GM21390 (cell line): ENCODE measurements around the gene PAIP2B.
A peak's percentile ranks its signal among the peaks of the same experiment; 100 is the strongest.
"Not testable (repeated sequence)": the region's sequence is repeated elsewhere in the genome, so short reads cannot be mapped to it uniquely, and the experiment has no call there.

ENCODE experiments used
- ATAC-seq: cut with Tn5 transposase; IDR thresholded peaks from one replicate; pipeline ENCODE4 v1.9.1; 2021; ENCODE audit not compliant: unreplicated experiment

The PAIP2B gene, protein sequence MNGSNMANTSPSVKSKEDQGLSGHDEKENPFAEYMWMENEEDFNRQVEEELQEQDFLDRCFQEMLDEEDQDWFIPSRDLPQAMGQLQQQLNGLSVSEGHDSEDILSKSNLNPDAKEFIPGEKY

DNA sequence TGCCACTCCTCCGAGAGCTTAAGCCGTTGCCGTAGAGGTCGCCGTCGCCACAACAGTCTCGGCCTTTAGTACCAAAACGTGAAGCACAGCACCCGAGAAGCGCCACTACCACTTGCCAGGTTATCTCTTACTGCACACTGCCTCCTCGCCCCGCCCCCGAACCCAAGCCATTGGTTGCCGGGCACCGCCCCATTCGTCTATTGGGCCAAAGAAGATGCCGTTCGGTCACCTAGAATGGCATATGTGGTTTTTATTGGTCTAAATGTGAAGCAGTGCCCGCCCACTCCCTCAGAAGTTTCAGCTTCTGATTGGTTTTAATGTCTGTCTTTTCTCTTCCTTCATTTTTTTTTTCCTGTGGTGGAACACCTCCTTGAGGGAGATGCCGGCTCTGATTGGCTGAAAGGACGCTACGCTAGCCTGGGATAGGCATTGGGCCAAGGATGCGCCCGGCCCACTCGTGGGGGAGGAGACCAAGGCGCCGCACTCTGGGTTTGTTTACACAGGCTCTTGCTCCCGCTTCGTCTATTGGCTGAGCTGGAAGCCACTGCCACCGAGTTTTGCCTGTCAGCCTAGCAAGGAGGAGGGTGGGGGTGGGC lies at the start of gene PAIP2B:
TSS of gene PAIP2B (minus strand) at position 139 of the 596 bp plus-strand sequence. CDS start 24,514 bp downstream, outside the sequence.
- ATAC-seq, result peak; percentile 97

DNA sequence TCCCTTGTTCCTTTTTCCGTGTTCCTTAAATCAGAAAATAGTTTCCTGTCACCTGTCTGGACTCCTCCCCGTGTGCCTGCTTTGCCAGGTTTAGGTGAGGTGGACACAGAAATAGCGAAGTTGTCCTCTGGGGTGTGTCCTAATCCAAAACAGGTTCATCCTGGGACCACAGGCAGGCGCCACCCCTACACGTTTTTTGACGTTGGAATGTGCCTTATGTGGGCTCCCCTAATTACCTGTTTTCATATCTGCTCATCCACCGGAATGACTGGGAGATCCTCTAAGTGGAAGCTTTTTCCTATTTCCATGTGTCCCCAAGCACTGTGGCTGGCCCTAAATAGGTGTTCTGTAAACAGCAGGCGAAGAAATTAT lies 49.0 kb upstream of the PAIP2B start:
- no peak for ATAC-seq

DNA sequence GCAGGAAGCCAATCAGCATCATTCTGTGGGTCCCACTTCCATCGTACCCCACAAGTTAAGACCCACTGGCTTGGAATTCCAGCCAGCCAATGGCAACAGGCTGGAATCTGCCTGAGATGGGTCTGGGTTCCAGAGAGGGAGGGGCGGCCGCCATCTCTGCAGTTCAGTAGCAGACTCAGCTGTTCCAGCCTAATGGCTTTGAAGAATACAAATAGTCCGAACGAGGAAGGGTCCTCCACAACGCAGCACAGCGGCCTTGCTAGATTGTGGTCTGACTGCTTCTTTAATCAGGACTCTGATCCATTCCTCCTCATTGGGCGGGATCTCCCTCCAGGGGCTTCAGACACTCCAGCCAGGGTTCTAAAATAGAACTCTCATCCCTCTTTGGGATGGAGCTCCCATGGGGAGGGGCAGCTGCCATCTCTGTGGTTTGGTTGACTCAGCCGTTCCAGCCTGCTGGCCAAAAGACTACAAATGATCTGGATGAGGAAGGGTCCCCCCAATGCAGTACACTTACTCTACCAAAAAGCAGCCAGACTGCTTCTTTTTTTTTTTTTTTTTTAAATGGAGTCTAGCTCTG lies 42.7 kb upstream of the PAIP2B start:
- no peak for ATAC-seq

DNA sequence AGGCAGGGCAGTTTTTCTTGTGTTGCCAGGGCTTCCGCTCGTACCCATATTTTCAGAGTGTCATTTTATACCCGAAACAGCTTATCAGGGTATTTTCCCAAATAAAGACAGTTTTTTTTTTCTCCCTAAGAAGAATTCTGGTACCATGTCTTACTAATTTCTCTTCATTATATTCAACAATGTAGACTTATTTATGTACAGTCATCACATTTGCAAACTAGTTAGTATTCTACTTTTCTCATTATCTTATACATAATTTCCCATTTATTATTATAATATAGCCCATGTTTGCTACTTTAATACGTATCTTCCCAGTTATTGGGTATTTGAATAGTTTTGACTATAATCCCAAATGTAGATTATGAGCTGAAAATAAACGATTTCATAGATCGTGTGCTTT lies 36.5 kb upstream of the PAIP2B start:
- no peak for ATAC-seq

DNA sequence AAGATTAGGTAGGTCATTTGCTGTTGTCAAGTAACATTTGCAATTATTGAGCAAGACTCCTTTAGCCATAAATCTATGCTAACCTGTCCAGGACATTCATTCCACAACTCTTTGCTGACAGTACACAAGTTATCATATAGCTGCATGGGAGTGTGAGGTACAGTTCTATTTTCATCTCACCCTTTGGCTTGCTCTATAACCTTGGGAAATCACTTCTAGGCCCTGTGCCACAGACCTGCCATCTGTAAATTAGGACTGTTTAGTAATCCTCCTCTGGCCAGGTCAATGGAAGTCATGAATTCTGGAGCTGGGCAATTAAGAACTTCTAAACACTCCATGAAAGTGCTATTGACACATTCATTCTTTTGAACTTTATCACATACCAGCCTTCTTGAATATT lies 34.6 kb upstream of the PAIP2B start:
- ATAC-seq, result no peak

DNA sequence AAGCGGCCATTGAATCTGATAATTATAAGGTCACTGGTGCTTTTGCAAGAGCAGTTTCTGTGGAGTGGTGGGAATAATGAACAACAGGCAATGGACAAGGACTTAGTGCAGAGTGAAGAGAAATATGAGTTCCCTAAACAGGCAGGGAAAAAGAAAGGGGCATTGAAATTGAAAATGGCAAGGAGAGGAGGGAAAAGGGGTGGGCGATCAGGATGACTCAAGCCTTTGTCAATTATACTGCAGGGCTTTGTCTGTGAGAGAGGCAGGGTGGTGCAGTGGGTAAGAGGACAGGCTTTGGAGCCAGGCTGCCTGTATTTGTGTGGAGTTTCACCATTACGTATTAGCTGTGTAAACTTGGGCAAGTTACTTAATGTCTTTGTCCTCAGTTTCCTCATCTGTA lies 29.5 kb upstream of the PAIP2B start:
- ATAC-seq, result no peak

DNA sequence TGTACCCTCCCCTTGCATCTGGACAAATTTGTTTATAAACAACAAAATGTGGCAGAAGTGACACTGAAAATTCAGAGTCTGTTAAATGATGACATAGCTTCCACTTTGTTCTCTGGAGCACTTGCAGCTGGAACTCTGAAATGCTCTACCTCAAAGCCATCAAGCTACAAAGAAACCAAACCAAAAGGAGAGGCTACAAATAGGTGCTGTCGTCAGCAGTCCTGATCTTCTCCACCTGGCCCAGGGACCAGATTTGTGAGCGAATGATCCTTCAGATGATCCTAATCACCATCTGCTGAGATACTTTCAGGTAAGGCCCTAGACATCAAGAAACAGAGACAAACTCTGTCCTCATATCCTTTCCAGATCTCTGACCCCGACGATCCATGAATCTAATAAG lies 27.9 kb upstream of the PAIP2B start:
- no peak for ATAC-seq

DNA sequence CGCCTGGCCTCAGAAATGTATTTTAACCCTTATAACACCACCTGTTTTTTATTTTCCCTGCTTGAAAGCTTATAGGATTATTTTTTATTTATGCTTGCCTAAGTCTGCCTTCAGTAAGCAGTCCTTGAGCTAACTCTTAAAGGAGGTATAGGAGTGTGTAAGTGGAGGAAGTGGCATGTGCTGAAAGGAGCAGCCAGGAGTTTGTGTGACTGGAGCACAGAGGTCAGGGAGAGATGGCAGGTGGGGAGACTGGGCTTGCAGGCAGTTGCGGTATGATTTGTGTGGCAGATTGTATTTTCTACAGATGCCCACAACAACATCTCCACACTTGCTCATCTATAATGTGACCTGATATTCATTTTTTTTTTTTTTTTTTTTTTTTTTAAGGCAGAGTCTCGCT lies 27.2 kb upstream of the PAIP2B start:
- ATAC-seq, result no peak

DNA sequence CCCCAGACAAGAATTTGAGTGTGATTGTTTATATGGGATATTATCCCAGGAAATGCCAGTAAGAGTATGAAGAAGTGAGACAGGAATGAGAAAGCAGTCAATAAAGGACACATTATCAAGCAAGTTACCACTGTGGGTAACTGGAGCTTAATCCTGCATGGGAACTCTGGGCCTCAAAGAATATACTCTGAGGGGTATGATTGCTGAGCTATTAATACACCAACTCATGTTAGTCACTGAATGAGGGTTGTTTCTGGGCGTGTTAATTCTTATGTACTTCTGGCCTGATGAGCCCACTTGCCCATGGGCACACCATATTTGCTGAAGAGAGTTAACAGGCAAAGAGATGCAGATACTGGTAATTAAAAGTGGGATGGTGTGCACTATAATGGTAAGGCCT lies 26.6 kb upstream of the PAIP2B start:
- ATAC-seq, result no peak

DNA sequence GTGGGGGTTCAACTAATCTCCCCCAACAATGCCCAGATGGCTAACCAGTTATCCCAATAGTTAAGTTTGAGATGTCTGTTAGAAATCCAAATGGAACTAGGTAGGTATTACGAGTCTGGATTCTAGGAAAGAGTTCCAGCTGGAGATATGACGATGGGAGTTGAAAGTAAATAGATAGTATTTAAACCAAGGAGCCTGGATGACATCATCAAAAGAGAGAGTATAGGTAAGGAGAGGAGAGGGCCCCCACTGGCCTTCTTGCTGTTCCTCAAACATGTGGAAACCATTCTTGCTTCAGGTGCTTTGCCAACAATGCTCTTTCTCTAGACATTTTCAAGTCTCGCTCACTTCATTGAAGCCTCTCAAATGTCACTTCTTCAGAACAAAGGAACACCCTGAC lies 26.0 kb upstream of the PAIP2B start:
- no peak for ATAC-seq

DNA sequence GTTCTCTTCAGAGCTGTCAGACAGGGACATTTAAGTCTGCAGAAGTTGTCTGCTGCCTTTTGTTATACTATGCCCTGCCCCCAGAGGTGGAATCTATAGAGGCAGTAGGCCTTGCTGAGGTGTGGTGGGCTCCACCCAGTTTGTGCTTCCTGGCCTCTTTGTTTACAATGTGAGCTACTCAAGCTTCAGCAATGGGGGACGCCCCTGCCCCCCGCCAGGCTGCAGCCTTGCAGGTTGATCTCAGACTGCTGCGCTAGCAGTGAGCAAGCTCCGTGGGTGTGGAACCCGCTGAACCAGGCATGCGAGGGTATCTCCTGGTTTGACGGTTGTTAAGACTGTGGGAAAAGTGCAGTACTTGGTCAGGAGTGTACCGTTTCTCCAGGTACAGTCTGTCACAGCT lies 24.0 kb upstream of the PAIP2B start:
- ATAC-seq, result no peak

DNA sequence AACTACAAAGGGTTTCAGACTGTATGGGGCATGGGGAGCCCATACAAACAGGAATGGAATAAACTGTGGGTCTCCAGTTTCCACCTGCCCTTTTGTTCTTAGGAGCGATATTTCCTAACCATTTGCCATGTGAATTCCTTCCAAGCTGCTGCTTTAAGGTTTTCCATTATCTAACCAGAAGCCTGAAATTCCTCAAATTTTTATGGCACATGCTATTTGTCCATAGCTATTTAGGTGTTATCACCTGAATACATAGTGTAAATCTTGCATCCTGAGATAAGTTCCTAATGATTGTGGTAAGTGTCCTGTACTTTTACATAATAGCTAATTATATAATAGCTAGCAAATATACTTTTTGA lies 17.4 kb upstream of the PAIP2B start:
- no peak for ATAC-seq

DNA sequence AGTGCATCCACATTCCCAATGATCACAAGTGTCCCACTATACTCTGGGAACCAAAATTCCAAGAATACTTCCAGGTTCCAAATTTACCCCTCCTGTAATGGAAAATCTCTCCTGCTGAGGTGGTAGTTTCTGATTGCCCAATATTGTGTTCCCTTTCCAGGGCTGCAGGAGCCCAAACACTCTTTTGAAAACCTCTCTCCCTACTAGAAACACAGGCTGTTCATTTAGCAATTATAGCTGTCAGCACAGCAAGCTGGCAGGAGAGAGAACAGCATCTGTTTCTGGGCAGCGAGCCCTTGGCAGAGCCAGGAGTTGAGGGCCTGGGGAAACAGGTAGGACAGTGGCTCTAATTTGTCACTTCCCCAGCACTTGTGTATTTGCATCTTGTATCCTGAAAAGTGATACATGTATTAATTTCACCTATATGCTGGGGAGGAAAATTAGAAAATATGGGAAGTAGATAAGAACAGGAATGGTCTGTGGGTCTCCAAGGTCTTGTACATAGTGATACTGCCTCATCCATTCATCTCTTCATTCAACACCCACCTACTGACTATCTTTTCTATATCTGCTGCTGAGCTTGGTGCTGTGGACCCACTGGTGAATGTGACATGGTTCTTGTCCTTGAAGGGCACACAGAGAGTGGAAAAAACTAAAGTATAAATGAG lies 16.9 kb upstream of the PAIP2B start:
- ATAC-seq, result no peak

DNA sequence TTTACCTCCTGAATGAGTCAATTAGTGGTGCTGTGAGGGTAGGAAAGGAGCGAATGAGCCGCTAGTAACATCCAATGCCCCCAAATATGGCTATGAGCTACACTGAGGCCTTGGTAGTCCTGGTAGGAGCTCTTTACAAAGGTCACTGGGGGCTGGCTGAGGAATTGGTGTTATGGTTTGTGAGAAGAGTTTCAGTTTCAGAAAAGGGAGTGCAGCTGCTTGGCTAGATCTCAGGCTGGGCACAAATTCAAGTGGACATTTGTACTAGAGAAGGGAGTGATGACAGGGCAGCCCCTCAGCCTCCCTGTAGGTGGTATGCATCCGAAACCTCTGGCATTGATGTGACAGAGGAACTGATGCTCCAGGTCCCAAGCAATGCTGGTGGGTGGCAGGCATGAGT lies 13.9 kb upstream of the PAIP2B start:
- ATAC-seq, result no peak

DNA sequence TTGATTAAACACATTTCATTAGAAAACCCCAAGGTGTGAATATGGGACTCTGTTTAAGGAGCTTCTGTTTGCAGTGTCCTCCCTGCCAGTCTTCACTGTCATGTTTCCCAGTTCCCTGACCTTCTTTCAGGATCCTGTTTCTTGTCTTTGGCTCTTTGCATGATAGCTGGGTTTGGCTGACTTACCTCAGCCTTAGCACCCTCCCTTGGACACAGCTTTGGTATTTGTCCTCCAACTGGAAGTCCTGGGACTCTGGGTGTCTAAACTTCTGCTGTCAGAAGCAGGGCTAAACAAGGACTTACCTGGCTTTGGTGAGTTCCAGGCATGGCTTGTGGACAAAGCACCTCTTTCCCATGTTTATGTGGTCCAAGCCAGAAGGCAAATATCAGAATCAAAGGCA lies 11.2 kb upstream of the PAIP2B start:
- ATAC-seq, result no peak

DNA sequence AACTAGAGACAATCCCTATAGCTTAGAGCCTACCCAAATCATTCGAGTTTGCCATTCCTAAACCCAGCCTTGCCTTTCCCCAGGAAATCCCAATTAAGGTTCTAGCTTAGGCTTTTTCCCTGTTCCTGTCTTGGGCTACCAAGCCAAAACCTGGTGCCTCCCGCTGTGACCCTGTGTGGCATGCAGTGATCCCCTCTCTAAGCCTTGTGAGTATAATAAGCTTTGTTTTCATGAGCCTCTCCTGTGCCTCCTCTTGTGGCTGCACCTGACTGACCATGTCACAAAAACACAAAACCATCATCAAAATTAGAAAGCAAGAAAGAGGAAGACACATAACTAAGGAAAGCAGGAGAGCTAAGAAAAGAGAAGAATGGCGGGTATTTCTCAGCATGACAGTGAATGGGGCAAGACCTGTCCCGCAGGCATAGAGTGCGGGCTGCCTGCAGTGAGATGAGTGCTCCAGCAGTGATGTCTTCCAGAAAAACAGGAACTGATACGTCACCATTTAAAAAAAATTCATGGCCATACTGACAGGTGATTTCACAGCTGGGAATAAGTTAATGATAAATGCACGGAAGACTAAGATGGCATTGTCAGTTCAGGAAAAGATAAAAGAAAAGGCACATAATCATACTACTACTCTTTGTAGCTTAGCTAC lies 9.2 kb upstream of the PAIP2B start:
- ATAC-seq, result no peak

DNA sequence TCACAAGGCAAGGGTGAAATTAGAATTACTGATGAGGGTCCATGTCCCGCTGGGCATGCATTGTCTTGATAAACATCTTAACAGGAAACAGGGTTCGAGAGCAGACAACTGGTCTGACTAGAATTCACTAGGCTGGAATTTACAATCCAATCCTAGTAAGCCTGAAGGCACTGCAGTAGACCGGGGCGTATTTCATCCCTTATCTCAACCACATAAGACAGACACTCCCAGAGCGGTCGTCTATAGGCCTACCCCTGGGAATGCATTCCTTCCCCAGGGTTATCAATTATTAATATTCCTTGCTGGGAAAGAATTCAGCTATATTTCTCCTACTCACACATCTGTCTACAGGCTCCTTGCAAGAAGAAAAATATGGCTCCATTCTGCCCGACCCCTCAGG lies 6.2 kb upstream of the PAIP2B start:
- not testable (repeated sequence) for ATAC-seq

DNA sequence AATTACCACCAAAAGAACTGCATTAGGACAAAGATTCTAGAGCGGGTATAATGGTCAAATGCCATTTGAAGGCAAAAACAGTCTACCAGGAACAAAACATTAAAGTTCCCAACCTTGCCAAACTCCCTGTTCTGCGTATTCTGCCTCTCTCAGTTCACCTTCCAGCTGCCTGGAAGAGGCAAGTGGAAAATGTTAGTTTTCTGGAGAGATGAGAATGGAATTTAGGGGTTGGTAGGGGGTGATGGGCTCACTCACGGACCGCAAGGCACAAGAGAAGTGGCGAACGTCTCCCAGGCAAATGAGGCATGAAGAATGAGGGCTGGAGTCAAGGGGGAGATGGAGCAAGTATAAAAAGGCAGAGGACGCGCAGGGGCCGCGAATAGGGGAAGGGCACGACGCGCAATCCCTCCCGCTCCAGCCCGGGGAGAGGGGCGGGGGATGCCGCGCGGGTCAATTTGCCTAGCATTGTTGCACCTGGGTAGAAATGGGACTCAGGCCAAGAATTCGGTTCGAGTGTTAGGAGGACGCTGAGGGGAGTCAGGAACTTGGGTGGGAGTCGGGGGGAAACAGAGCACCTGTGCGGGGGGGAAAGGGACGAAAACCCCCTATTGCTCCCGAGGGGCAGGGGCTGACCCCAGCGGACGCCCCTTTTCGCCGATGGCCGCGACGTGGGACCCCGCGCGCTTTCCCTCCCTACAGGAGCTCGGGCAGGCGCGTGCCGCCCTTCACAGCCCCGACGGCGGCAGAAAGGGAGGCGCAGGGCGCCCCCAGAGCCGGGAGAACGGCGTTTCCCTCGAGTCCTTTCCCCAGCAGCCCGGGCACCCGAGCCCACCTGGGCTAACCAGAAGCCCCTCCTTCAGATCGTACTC lies 573 bp downstream of the PAIP2B start:
- peak; percentile 8 for ATAC-seq

DNA sequence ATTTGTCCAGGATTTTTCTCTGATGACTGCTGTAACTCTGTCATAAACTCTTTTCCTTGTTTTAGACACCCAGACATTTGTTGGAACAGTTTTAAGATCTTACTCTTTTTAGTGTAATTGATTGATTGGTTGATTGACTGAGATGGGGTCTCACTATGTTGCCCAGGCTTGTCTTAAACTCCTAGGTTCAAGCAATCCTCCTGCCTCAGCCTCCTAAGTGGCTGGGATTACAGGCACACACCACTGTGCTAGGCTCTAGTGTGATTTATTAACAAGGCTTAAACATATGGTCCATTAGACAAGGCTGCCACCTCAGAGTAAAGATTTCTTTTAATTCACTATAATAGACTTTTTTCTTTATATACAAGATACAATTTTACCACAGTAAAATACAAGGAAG lies 2.0 kb downstream of the PAIP2B start:
- ATAC-seq, result no peak

DNA sequence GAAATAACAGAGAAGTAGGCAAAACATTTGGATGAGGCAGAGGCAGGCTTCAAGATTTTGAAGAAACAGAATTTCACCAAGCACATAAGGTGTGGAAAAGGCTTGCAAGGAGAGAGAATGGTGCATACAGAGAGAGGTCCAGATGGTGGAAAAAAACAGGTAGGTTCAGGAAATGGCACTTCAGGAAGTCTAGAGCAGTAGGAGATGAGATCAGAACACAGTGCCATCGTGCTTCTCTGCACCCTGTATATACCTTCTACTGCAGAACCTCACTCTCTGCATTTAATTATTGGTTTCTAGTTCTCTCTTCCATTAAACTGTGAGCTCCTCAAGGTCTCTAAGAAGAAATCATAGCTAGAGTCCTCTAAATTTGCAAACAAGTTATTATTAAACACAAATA lies 2.4 kb downstream of the PAIP2B start:
- no peak for ATAC-seq

DNA sequence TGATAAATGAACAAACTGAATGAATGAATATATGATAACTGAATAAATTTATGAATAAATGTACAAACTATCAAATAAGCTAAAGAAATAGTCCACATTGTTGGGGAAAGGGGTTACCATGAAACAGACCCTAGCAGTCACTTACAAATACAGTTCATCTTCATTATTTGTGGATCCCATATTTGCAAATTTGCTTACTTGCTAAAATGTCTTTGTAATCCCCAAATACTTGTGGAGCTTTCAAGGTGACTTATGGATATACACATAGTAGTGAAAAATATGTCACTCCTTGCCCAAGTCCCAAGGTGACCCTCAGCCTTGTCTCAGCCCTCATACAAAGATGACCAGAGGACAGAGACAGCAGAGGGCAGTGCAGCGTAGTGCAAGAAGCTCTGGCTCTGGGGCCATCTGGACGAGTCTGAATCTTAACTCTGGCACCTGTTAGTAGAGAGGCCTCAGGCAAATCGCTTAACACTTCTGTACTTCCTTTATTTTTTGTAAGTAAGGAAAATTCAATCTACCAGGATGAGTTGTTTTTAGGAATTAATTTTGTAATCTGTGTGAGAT lies 3.1 kb downstream of the PAIP2B start:
- no peak for ATAC-seq
